ENCODE data around the gene ATP2B2.

- TF ChIP-seq, protein P1, sequence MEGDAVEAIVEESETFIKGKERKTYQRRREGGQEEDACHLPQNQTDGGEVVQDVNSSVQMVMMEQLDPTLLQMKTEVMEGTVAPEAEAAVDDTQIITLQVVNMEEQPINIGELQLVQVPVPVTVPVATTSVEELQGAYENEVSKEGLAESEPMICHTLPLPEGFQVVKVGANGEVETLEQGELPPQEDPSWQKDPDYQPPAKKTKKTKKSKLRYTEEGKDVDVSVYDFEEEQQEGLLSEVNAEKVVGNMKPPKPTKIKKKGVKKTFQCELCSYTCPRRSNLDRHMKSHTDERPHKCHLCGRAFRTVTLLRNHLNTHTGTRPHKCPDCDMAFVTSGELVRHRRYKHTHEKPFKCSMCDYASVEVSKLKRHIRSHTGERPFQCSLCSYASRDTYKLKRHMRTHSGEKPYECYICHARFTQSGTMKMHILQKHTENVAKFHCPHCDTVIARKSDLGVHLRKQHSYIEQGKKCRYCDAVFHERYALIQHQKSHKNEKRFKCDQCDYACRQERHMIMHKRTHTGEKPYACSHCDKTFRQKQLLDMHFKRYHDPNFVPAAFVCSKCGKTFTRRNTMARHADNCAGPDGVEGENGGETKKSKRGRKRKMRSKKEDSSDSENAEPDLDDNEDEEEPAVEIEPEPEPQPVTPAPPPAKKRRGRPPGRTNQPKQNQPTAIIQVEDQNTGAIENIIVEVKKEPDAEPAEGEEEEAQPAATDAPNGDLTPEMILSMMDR (IDR thresholded peaks at IDR 0.05): no peak
- TF ChIP-seq POLR2A (IDR thresholded peaks at IDR 0.05): no peak
Measured at GRCh38 chr3:10354361-10355015, 150.9 kb downstream of the ATP2B2 start.

Data from thyroid gland (tissue), 4 donors.